Subcutaneous abdominal adipose tissue (tissue), 5 donors: ENCODE results near the gene NHERF2.

ENCODE experiments used
- H3K27ac ChIP-seq: one replicate; pipeline ENCODE4 v1.7.0; 2013; ENCODE audit warnings: low read depth, mild to moderate bottlenecking, inconsistent platforms, low read length, moderate library complexity
- H3K27me3 ChIP-seq, 5 donors: one replicate each; pipeline ENCODE4 v1.7.0; 2013; ENCODE audit warnings: low read length in 5 of 5, inconsistent platforms in 1 of 5; ENCODE audit not compliant: control insufficient read depth in 5 of 5, insufficient read depth in 4 of 5
- H3K36me3 ChIP-seq, 5 donors: one replicate each; pipeline ENCODE4 v1.7.0; 2013; ENCODE audit warnings: low read length in 5 of 5; ENCODE audit not compliant: control insufficient read depth in 5 of 5, insufficient read depth in 5 of 5
- H3K4me1 ChIP-seq, 5 donors: one replicate each; pipeline ENCODE4 v1.7.0; 2013; ENCODE audit warnings: low read length in 5 of 5, mild to moderate bottlenecking in 3 of 5, moderate library complexity in 1 of 5; ENCODE audit not compliant: control insufficient read depth in 5 of 5, insufficient read depth in 5 of 5
- H3K4me3 ChIP-seq, 5 donors: one replicate each; pipeline ENCODE4 v1.7.0; 2013; ENCODE audit warnings: low read length in 5 of 5, low read depth in 1 of 5
- H3K9ac ChIP-seq, 5 donors: one replicate each; pipeline ENCODE4 v1.7.0; 2013; ENCODE audit warnings: low read length in 5 of 5, mild to moderate bottlenecking in 4 of 5, moderate library complexity in 3 of 5
- H3K9me3 ChIP-seq, 5 donors: one replicate each; pipeline ENCODE4 v1.7.0; 2013; ENCODE audit warnings: low read length in 5 of 5; ENCODE audit not compliant: control insufficient read depth in 5 of 5
- donor health status: healthy.
- donor health status: healthy.
- donor health status: healthy.
- donor health status: healthy.
- donor health status: healthy.

Gene NHERF2

DNA sequence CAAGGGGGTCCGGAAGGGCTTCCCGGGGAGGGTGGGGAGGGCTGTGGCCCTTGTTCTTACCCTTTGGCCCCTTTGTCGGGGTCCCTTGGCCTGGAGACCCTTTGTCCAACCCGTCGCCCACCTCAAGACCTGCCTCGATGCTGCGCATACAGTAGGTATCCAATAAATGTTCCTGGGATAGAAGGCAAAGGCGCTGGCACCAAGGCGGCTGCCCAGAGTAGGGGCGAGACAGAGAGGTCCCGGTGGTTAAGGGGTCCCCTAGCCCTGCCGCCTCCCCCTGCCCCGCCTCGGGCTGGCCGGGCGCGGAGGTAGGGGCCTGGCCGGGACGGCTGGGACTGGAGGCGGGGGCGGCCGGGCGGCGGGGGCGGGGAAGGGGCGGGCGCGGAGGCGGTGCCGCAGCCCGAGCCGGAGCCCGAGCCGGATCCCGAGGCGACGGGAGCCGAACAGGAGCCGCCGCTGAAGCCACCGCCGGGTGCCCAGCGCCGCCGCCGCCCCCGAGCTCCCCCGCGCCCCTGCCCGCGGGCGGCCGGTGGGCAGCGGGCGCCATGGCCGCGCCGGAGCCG is at the start of gene NHERF2:
TSS of gene NHERF2 (plus strand) at position 442 of the 563 bp plus-strand sequence. CDS start at position 546, 104 bp downstream.
- Histone ChIP-seq H3K27ac (peak within 1 kb of the TSS; percentile 14), H3K9ac (peak within 1 kb of the TSS in 3 of 5 donors; percentile 53 to 76 (median 64)), H3K36me3 (peaks cover 0 to 10% (median 7%) of the 10 kb centered on the region in 5 donors), H3K4me3 (peak within 1 kb of the TSS; percentile 68 to 89 (median 82)), H3K9me3 (no peaks in the 10 kb centered on the region), H3K27me3 (peaks cover 2 to 7% (median 3%) of the 10 kb centered on the region in 5 donors), H3K4me1 (peaks cover 4 to 81% (median 59%) of the 10 kb centered on the region in 5 donors)

DNA sequence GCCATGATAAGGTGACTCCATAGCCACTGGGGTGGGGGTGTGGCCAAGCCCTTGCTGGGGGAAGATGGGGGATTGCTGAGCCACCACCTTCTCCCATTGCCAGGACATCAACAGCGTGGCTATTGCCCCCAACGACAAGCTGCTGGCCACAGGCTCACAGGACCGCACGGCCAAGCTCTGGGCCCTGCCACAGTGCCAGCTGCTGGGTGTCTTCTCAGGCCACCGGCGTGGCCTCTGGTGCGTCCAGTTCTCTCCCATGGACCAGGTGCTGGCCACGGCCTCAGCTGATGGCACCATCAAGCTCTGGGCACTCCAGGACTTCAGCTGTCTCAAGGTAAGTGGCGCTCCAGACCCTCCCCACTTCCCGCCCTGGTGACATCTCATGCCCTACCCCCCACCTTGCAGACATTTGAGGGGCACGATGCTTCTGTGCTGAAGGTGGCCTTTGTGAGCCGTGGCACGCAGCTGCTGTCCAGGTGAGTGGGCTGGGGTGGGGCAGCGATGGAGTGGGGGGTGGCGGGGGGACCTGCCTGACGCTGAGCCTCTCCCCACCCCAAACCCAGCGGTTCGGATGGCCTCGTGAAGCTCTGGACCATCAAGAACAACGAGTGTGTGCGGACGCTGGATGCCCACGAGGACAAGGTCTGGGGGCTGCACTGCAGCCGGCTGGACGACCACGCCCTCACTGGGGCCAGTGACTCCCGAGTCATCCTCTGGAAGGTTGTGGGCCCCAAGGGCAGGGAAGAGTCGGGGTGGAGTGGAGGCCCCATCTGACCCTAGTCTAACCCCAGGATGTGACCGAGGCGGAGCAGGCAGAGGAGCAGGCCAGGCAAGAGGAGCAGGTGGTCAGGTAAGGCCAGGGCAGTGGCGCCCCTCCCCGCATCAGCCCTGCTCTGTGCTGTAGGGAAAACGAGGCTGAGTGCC is 49.5 kb upstream of the NHERF2 start:
- peaks cover 1 to 29% (median 17%) of the 10 kb centered on the region in 5 donors for H3K4me1 ChIP-seq
- peaks cover 19 to 53% (median 44%) of the 10 kb centered on the region in 5 donors for H3K27me3 ChIP-seq

DNA sequence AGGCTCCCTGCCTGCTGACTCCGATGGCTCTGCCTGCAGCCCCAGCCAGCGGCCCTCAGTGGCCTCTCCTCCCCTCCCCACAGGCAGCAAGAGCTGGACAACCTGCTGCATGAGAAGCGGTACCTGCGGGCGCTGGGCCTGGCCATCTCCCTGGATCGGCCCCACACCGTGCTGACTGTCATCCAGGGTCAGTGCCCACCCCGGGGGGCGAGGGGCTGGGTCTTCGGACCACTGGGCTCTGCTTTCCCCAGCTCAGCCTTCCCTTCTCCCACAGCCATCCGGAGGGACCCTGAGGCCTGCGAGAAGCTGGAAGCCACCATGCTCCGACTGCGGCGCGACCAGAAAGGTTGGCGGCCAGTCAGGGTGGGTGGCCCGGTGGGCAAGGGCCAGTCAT is 48.8 kb upstream of the NHERF2 start:
- Histone ChIP-seq H3K4me1 (peaks cover 0 to 23% (median 11%) of the 10 kb centered on the region in 5 donors), H3K27me3 (peaks cover 19 to 58% (median 46%) of the 10 kb centered on the region in 5 donors), H3K9me3 (no peaks in the 10 kb centered on the region), H3K4me3 (no peak overlapping the region), H3K36me3 (peaks cover 0 to 51% (median 48%) of the 10 kb centered on the region in 5 donors), H3K27ac (no peak overlapping the region), H3K9ac (no peak overlapping the region)

More for the DNA sequence above, 49.5 kb upstream of the NHERF2 start:
- no peak overlapping the region for H3K27ac ChIP-seq
- peaks cover 0 to 51% (median 48%) of the 10 kb centered on the region in 5 donors for H3K36me3 ChIP-seq
- no peaks in the 10 kb centered on the region for H3K9me3 ChIP-seq
- H3K9ac ChIP-seq, result no peak overlapping the region
- no peak overlapping the region for H3K4me3 ChIP-seq

GRCh38 chr16:1978476-1979120 is 48.1 kb upstream of the NHERF2 start:
- Histone ChIP-seq H3K4me1 (peaks cover 0 to 23% (median 11%) of the 10 kb centered on the region in 5 donors), H3K9ac (no peak overlapping the region), H3K27me3 (peaks cover 19 to 58% (median 46%) of the 10 kb centered on the region in 5 donors), H3K4me3 (no peak overlapping the region), H3K9me3 (no peaks in the 10 kb centered on the region), H3K27ac (no peak overlapping the region), H3K36me3 (peaks cover 0 to 51% (median 48%) of the 10 kb centered on the region in 5 donors)

- H3K4me1 ChIP-seq, result peaks cover 0 to 24% (median 14%) of the 10 kb centered on the region in 5 donors
- H3K4me3 ChIP-seq, result no peak overlapping the region
- no peak overlapping the region for H3K27ac ChIP-seq
- no peaks in the 10 kb centered on the region for H3K9me3 ChIP-seq
- H3K9ac ChIP-seq, result no peak overlapping the region
- peaks cover 0 to 44% (median 43%) of the 10 kb centered on the region in 5 donors for H3K36me3 ChIP-seq
- peaks cover 19 to 55% (median 46%) of the 10 kb centered on the region in 5 donors for H3K27me3 ChIP-seq
Observed at GRCh38 chr16:1979271-1980029, 47.3 kb upstream of the NHERF2 start.

GRCh38 chr16:1980030-1980769 is 46.5 kb upstream of the NHERF2 start:
- Histone ChIP-seq H3K9me3 (no peaks in the 10 kb centered on the region), H3K27me3 (peaks cover 19 to 50% (median 44%) of the 10 kb centered on the region in 5 donors), H3K27ac (no peak overlapping the region), H3K36me3 (peaks cover 0 to 37% (median 36%) of the 10 kb centered on the region in 5 donors), H3K9ac (no peak overlapping the region), H3K4me3 (no peak overlapping the region), H3K4me1 (peaks cover 5 to 31% (median 21%) of the 10 kb centered on the region in 5 donors)

DNA sequence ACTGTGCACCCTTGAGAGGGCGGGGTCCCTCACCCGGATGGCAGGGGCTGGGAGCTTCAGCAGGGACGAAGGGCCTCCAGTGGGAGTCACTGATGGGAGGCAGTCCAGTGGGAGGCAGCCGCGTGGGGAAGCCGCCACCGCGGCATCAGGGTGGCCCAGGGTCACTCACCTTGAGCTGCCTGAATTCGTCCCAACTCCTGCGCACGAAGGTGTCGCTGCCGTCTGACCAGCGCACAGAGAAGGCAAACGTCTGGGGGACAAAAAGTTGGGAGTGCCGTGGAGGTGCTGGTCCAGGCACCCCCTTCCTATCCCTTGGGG is 46.0 kb upstream of the NHERF2 start:
- H3K27me3 ChIP-seq, result peaks cover 19 to 46% (median 43%) of the 10 kb centered on the region in 5 donors
- H3K4me1 ChIP-seq, result peaks cover 5 to 34% (median 24%) of the 10 kb centered on the region in 5 donors
- H3K9me3 ChIP-seq, result no peaks in the 10 kb centered on the region
- H3K36me3 ChIP-seq, result peaks cover 0 to 36% (median 35%) of the 10 kb centered on the region in 5 donors
- H3K4me3 ChIP-seq, result no peak overlapping the region
- no peak overlapping the region for H3K9ac ChIP-seq
- H3K27ac ChIP-seq, result no peak overlapping the region

- Histone ChIP-seq H3K27ac (no peak within 1 kb of the TSS), H3K9ac (no peak within 1 kb of the TSS), H3K4me3 (no peak within 1 kb of the TSS), H3K4me1 (peaks cover 5 to 34% (median 24%) of the 10 kb centered on the region in 5 donors), H3K27me3 (peaks cover 19 to 46% (median 41%) of the 10 kb centered on the region in 5 donors), H3K9me3 (no peaks in the 10 kb centered on the region), H3K36me3 (peaks cover 0 to 36% (median 35%) of the 10 kb centered on the region in 5 donors)
Observed at GRCh38 chr16:1981398-1981836, 45.3 kb upstream of the NHERF2 start, which contains the start of gene NOXO1. Gene NOXO1 (minus strand): TSS chr16:1981469. CDS start chr16:1981179, 290 bp downstream.
